SH-SY5Y (cell line): ENCODE measurements around the gene HS6ST3.

ENCODE experiments used
- GATA2 ChIP-seq: IDR thresholded peaks from 2 replicates; pipeline ENCODE4 v1.6.1; 2011; ENCODE audit warnings: mild to moderate bottlenecking, low read depth, low read length
- GATA3 ChIP-seq: IDR thresholded peaks from 2 replicates; pipeline ENCODE4 v1.6.1; 2011; ENCODE audit warnings: low read depth, mild to moderate bottlenecking, low read length, moderate library complexity

GRCh38 chr13:96785986-96786385, 696.1 kb downstream of the HS6ST3 start:
- TF ChIP-seq GATA2 (no peak), GATA3 (no peak)
